HUDEP-2 (cell line): ENCODE results near the gene TRIM8.
A peak's percentile ranks its signal among the peaks of the same experiment; 100 is the strongest.
"Not testable (repeated sequence)": the region's sequence is repeated elsewhere in the genome, so short reads cannot be mapped to it uniquely, and the experiment has no call there.

ENCODE experiments used
- DNase-seq, 76 experiments: peaks; one replicate each; lab custom pipeline; 2025; ENCODE audit not compliant: unreplicated experiment in 76 of 76; lab: John Stamatoyannopoulos, UW

TRIM8 gene

GRCh38 chr10:102682981-102683380, 38.7 kb downstream of the TRIM8 start:
- DNase-seq, result no peak

GRCh38 chr10:102683736-102684135, 39.5 kb downstream of the TRIM8 start:
- no peak for DNase-seq

- no peak for DNase-seq
These were observed 47.2 kb downstream of the TRIM8 start for GRCh38 chr10:102691285-102692066.

DNA sequence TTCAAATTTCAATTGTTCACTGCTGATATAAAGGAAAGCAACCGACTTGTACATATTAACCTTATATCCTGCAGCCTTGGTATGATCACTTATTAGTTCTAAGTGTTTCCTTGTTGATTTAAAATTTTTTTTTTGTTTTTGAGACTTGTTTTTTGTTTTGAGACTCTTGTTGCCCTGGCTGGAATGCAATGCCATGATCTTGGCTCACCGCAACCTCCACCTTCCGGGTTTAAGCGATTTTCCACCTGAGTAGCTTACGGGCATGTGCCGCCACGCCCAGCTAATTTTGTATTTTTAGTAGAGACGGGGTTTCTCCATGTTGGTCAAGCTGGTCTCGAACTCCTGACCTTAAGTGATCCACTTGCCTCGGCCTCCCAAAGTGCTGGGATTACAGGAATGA, 51.1 kb downstream of the TRIM8 start:
- not testable (repeated sequence) for DNase-seq

DNA sequence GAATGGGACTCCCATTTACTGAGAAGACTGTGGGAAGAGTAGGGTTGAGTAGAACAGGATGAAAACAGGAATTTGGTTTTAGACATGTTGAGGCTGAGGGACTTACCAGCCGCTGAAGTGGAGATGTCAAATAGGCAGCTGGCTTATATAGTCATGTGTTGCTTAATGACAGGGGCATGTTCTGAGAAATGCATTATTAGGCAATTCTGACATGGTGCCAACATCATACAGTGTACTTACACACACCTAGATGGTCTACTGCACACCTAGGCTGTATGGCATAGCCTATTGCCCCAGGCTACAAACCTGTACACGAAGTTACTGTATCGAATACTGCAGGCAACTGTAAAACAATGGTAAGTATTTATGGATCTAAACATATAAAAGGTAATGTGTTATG, 52.5 kb downstream of the TRIM8 start:
- DNase-seq, result no peak

DNA sequence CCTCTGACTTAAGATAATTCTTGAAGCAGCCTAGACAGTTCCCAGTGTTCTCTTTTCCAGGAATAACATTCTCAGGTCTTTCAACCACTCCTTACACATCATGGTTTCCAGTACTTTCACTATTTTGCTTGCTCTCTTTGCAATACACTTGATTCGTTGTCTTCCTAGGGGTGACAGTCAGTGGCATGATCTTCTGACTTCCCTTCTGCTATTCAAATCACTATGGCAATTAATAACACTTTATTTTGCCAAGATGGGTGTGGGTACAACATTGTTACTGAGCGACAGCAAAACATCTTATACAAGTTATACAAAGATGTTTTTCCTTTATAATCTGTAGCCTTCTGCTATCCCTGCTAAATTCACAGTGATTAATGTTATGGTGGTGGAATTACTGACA, 54.6 kb downstream of the TRIM8 start:
- DNase-seq, result no peak

DNA sequence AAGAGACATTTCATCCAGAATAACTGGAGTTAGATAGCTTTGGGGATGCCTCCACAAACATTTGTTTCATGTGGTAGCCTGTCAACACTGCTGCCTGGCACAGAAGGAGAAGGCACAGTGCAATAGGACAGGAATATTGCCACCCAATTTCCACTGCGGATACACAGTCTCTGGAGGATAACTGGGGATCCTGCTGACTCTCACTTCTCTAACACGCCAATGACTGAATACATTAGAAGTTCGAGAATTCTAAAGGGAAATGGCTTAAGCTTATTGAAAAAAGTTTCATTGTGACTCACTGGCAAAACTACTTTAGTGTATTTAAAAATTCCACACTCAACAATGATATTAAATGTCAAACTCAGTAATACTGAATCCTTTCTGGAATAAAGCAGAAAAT, 57.0 kb downstream of the TRIM8 start:
- no peak for DNase-seq

DNA sequence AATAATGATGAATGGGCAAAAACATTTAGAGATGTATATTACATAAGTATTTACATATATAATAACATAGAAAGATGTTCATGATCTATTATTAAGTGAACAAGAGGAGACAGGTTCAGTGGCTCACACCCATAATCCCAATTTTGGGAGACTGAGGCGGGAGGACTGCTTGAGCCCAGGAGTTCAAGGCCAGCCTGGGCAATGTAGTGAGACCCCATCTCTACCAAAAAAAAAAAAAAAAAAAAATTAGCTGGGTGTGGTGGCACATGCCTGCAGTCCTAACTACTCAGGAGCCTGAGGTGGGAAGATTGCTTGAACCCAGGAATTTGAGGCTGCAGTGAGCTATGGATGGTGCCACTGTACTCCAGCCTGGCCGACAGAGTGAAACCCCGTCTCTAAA, 57.5 kb downstream of the TRIM8 start:
- no peak for DNase-seq

DNA sequence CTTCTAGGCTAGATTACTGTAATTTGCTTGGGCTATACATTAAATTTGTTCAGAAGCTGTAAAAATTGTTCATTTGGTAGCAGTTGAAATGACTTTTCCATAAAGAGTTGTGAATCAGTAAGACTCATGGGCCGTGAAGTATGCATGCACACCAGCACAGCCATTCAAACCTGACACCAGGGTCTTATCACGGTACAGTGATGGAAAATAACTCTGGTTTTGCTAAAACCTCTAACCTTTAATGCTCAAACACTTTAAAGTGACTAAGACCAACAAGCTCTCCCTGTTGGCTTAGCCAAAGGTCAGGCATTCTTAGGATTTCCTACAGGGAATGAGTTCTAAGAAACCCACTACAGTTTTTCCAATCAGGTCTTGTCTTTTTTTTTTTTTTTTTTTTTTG, 58.5 kb downstream of the TRIM8 start:
- no peak for DNase-seq

DNA sequence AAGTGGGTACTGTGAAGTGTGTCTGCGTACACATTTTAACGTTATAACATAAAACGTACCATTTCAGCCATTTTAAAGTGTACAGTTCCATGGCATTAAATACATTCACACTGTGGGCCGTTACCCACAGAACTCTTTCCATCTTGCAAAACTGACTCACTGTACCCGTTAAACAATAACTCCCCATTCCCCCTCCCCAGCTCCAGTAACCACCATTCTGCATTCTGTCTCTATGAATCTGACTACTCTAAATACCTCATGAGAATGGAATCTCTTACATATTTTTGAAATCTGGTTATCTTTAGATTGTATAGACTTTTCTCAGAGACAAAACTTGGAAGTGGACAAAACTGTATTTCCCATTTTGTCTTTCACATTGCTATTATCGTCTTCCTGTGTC, 60.6 kb downstream of the TRIM8 start:
- DNase-seq, result no peak

GRCh38 chr10:102705531-102705930, 61.3 kb downstream of the TRIM8 start:
- peak in 1 of 76 experiments; percentile 3 for DNase-seq
